ENCODE results near the gene EPB42. TPM values are rescaled to one million over a fixed set of nuclear protein-coding genes. Genes with fewer than 3 reads are reported as not detected.

The EPB42 gene
- total RNA-seq, 1 donor from 2014 or later = not detected

GRCh38 chr15:43214592-43215295 lies 6.1 kb downstream of the EPB42 start:
- no peaks in the 10 kb centered on the region for H3K36me3 ChIP-seq
- no peaks in the 10 kb centered on the region for H3K9me3 ChIP-seq
- TF ChIP-seq, protein P1, sequence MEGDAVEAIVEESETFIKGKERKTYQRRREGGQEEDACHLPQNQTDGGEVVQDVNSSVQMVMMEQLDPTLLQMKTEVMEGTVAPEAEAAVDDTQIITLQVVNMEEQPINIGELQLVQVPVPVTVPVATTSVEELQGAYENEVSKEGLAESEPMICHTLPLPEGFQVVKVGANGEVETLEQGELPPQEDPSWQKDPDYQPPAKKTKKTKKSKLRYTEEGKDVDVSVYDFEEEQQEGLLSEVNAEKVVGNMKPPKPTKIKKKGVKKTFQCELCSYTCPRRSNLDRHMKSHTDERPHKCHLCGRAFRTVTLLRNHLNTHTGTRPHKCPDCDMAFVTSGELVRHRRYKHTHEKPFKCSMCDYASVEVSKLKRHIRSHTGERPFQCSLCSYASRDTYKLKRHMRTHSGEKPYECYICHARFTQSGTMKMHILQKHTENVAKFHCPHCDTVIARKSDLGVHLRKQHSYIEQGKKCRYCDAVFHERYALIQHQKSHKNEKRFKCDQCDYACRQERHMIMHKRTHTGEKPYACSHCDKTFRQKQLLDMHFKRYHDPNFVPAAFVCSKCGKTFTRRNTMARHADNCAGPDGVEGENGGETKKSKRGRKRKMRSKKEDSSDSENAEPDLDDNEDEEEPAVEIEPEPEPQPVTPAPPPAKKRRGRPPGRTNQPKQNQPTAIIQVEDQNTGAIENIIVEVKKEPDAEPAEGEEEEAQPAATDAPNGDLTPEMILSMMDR (IDR thresholded peaks at IDR 0.05) = no peak
- no peaks in the 10 kb centered on the region for H3K4me1 ChIP-seq
- intact Hi-C loops (cut with DNase I) = no loop called here
- no peak for DNase-seq
- H3K27me3 ChIP-seq (ENCODE audit: low read depth) = peaks cover 5% of the 10 kb centered on the region
- no peak overlapping the region for H3K27ac ChIP-seq
- no peak overlapping the region for H3K4me3 ChIP-seq
- no peak for ATAC-seq

GRCh38 chr15:43214169-43214568 lies 6.6 kb downstream of the EPB42 start:
- H3K36me3 ChIP-seq = no peaks in the 10 kb centered on the region
- no peak overlapping the region for H3K27ac ChIP-seq
- DNase-seq (no peak), ATAC-seq (no peak)
- TF ChIP-seq, protein P1 (IDR thresholded peaks at IDR 0.05) = no peak
- H3K9me3 ChIP-seq = no peaks in the 10 kb centered on the region
- no peak overlapping the region for H3K4me3 ChIP-seq
- intact Hi-C loops (cut with DNase I) = no loop called here
- peaks cover 7% of the 10 kb centered on the region for H3K27me3 ChIP-seq (ENCODE audit: low read depth)
- no peaks in the 10 kb centered on the region for H3K4me1 ChIP-seq

GRCh38 chr15:43213466-43213865 lies 7.4 kb downstream of the EPB42 start:
- Histone ChIP-seq H3K4me3 (no peak overlapping the region), H3K9me3 (no peaks in the 10 kb centered on the region), H3K27ac (no peak overlapping the region), H3K36me3 (no peaks in the 10 kb centered on the region), H3K27me3 (ENCODE audit: low read depth) (peaks cover 14% of the 10 kb centered on the region), H3K4me1 (no peaks in the 10 kb centered on the region)
- TF ChIP-seq, protein P1 (IDR thresholded peaks at IDR 0.05) = no peak
- DNase-seq (no peak), ATAC-seq (no peak)
- intact Hi-C loops (cut with DNase I) = no loop called here

DNA sequence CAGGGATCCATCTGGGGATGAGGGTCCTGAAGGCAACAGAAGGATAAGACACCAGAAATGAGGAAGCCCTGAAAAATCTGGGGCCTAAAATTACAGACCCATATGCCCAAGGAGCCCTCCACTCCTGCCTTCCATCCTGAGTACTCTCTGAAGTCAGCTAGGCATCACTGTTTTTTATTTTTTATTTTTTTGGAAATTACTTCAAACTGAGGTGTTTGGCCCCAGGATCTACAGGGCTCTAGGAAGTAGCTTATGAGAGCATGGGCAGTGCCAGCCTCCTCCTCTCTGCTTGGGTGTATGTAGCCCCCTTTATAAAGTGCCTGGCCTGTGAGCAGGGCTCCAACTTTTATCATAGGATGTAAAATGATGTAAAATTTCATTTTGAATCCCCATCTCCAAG lies 7.9 kb downstream of the EPB42 start:
- TF ChIP-seq, protein P1 (IDR thresholded peaks at IDR 0.05) = no peak
- Histone ChIP-seq H3K27ac (no peak overlapping the region), H3K4me3 (no peak overlapping the region), H3K36me3 (no peaks in the 10 kb centered on the region), H3K27me3 (ENCODE audit: low read depth) (peaks cover 15% of the 10 kb centered on the region), H3K4me1 (no peaks in the 10 kb centered on the region), H3K9me3 (no peaks in the 10 kb centered on the region)
- DNase-seq (no peak), ATAC-seq (no peak)
- intact Hi-C loops (cut with DNase I) = no loop called here

DNA sequence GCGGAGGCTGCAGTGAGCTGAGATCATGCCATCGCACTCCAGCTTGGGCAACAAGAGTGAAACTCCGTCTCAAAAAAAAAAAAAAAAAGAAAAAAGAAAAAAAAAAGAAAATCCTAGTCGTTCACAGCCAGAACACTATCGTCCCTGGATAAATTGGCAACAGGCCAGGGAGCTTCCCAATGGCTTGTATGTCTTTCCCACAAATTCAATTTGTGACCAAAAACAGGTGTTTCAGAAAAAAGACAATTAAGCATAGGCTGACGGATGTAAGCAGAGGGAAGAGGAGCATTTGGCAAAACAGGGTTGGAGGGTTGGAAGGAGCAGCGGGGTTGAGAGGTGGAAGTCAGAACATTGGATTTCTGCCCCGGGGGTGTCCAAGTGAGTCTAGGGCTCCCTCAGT lies 8.5 kb downstream of the EPB42 start:
- Histone ChIP-seq H3K36me3 (no peaks in the 10 kb centered on the region), H3K4me3 (no peak overlapping the region), H3K4me1 (no peaks in the 10 kb centered on the region), H3K9me3 (no peaks in the 10 kb centered on the region), H3K27ac (no peak overlapping the region), H3K27me3 (ENCODE audit: low read depth) (peaks cover 15% of the 10 kb centered on the region)
- DNase-seq (no peak), ATAC-seq (no peak)
- intact Hi-C loops (cut with DNase I) = no loop called here
- TF ChIP-seq, protein P1 (IDR thresholded peaks at IDR 0.05) = no peak

Measured in lower lobe of right lung (tissue), 2 donors.